HG03060 (cell line): ENCODE data around the gene CD59.
"Not testable (repeated sequence)": the region's sequence is repeated elsewhere in the genome, so short reads cannot be mapped to it uniquely, and the experiment has no call there.

Source experiments
- ATAC-seq: cut with Tn5 transposase; IDR thresholded peaks from one replicate; pipeline ENCODE4 v1.9.1; 2021; ENCODE audit warnings: low read depth, moderate number of reproducible peaks; ENCODE audit not compliant: unreplicated experiment

The CD59 gene

DNA sequence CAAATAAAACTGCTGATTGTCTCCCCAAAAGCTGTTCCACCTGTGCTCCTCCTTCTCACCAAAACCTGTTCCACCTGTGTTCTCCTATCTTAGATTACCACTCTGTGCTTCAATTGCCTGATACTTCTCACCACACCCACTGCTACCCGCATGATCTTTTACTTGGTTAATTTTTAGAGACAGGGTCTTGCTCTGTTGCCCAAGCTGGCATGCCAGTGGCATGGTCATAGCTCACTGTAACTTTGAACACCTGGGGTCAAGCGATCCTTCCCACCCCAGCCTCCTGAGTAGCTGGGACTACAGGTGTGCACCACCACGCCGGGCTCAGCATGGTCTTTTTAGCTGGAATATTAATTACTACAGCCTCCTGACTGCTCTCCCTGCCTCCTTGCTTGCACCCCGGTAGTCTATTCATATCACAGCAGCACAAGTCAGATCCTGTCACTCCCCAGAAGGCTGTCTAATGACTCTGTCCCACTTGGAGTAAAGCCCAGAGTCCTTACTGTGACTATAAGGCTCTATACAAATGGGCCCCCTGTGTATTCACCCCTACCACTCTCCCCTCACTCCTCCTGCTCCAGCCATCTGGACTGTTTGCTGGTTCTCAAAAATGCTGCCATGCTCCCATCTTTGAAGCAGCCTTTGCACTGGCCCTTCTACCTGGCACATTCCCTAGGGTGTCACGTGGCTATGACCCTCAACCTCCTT is 39.1 kb downstream of the CD59 start:
- ATAC-seq, result no peak

DNA sequence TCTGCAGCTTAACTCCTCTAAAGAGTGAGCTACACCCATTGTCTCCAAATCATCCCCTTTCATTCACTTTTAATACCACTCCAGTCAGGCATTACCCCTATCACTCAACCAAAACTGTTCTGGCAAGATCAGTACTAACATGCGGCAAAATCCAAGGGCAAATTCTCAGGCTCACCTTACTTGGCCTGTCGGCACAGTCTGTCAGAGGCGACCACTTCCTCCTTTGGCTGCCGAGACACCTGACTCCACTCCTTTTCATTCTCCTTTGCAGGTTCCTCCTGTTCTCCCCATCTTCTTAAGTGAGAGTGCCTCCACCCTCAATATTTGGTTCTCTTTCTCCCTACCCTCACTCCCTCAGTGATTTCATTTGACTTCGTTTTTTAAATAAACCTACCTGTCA is 39.8 kb downstream of the CD59 start:
- ATAC-seq, result no peak

DNA sequence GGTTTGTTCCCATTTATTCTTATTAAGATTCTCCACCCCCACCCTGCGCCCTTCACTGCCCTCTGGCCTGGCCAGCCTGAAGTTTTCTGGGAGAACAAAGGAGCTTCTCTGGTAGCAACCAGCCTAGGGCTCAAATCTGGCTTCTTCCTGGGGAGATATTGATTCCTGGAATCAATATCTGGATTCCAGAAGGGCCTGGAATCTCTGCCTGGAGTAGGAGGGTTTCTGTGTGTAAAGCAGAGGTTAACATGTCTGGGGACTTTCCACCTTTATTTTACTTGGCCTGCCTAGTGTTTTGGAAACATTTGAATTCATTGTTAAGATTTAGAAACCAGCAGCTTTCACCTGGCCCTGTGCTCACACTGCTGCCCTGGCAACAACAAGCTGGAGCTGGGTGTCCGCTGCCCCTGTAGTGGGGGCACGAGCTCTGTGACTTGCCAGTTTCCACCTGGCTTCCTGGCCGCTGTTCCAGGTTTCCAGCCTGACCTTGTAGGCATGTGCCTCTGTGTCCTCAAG is 41.1 kb downstream of the CD59 start:
- no peak for ATAC-seq

DNA sequence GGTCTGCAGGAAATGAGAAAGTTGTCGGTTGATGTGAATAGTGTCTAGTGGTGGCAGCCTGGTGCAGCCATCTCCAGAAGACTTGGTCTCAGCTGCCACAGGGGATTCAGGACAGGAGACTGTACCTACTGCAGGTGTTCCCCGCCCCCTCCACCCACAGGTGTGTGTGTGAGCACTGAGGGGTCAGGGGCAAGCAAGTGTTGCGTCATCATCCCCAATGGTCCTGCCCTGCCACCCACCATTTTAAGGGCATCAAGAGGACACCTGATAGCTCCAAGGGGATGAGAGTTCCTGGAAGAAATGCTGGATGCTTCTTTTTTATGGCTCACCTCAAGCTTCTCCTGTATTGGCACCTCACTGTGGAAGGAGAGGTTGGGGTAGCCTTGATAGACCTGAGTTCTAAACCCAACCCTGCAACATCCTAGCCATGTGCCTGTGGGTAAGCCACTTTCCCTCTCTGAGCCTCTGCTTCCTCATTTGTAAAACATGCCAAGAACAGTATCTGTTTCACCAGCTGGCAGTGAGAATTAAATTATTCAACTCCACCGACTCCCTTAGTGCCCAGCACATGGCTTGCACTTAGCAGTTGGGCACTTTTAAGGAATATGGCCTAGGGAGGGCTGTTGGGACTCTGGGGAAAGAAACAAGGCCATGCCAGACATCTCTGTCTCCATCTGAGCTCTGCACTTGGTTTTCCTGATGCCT is 41.7 kb downstream of the CD59 start:
- no peak for ATAC-seq

DNA sequence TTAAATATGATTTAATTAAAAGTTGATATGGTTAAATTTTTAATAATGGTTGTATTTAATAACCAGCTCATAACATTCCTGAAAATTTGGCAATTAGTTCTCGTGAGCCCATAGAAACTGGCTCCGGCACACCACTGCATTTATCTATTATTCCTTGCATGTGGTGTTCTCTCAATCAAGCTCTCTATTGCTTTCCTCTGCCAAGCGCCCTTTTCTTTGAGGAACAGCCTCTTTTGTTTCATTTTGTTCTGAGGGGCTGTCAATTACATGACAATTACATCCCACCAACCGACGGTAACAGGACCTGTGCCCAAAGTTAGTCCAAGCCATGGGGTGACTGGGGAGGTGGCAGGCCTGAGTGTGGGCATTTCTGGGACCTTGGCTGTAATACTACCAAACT is 43.7 kb downstream of the CD59 start:
- ATAC-seq, result no peak

DNA sequence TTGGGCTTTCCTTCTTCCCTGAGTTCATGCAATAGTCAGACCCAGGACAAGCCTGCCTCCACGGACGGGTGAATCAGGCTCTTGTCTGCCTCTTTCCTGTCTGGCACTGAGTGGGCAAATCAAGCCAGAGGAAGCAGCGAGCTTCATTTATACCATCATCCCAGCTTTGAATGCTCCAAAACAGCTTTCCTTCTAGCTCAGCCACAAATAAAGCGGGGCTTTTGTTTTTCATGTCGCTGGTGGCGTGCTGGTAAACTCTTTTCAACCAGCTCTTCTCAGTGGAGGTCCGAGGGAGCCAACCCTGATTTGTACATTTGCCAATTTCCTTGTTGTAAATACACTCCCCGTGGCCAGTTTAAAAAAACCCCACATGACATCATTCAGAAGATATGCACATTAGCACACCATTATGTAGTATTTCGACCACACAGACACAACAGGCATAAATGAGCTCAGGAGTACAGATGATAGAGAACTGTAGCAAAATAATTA is 44.2 kb downstream of the CD59 start:
- ATAC-seq, result no peak

DNA sequence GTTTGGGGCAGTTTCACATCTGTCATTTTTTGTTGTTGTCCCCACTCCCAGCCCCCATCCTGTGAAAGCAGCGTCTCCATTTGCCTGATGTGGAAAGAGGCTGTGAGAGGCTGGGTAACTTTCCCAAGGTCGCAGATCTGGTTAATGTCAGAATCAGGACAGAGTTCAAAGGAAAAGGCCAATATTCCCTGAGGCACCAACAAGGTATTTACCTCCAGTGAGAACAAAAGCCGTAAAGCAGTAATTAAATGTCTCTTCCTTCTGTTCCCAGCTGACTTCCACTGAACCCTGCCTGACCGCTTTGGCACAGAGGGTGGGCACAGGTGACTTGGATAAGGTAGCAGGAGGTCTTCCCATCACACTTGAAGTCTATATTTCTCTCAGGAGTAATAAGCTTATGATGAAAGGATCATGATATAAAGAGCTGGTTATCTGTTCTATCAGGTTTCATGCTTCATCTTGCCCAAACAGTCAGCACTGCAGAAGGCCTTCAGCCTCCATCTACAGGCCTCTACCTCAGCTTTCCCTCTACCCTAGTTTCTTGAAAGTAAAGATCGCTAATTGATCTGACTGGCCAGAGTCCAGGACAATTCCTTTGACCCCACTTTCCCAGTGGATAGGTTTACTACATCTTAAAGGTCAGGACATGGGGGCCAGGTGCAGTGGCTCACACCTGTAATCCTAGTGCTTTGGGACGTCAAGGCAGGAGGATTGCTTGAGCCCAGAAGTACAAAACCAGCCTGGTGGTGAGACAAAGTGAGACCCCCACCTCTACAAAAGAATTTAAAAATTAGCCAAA is 45.0 kb downstream of the CD59 start:
- no peak for ATAC-seq

DNA sequence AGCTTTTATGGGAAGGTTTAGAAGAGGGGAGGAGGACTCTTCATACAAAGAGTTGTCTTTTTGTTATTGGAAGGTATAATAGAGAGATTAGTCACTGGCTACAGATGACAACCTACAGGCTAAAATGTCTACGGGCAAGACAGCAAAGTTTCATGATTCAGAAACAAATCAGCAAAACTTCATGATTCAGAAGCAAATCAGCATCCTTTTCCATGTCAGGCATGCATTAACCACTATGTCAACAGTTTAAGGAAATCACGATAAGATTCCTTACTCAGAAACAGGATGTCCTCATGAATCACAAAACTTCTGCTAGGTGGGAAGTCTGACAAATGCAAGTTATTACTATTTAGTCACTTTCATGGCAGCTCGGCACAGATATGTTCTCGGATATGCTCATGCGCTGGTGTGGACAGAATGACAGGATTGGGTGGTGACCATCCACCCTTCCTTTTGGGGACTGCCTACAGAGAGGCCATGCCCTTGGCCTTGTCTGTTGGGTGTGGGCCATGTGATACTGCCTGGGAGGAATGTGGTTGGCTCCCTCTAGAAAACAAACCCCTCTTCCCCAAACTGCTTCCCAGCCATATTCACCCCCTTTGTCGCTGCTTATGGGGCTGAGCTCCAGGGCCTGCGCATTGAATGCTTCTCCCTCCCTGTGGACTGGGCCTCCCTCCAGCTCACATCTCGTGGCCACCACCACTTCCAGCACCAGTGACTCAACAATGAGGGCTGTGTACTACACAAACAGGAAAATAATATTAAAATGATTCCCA is 45.7 kb downstream of the CD59 start:
- no peak for ATAC-seq

DNA sequence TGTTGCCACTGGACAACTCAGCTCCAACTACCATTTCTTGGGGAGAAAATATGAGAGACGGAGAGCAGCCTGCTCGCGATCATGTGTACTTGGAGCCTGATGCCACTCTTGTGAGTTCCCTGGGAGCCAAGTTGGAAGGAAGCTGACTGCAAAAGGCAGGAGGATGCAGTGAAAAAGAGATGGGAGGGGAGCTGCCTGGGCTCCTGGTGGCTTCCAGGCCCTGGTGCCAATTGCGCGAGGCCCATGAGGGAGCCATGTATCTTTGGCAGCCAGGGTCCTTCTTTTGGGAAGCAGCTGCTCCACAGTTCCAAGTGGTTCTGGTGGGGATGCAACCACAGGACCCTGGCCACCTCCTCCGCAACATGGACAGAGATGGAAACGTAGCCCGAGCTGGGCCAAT is 46.7 kb downstream of the CD59 start:
- ATAC-seq, result no peak

DNA sequence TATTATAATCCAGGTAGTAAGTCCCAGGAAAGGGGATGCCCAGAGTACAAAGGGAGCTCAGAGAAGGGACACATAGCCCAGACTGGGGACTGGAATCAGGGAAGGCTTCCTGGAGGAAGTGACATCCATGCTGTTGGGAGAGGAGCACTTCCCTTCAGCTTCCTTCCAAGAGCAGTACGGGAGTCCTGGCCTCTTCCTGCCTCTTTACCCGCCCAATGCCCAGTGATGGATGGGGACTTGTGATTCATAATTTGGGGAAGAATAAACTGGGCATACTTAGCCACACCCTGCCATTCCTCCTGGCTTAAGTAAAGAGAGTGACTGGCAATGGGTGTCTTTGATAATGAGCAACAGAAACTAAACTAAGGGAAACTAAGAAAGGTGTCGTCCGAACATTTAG is 47.1 kb downstream of the CD59 start:
- ATAC-seq, result no peak

DNA sequence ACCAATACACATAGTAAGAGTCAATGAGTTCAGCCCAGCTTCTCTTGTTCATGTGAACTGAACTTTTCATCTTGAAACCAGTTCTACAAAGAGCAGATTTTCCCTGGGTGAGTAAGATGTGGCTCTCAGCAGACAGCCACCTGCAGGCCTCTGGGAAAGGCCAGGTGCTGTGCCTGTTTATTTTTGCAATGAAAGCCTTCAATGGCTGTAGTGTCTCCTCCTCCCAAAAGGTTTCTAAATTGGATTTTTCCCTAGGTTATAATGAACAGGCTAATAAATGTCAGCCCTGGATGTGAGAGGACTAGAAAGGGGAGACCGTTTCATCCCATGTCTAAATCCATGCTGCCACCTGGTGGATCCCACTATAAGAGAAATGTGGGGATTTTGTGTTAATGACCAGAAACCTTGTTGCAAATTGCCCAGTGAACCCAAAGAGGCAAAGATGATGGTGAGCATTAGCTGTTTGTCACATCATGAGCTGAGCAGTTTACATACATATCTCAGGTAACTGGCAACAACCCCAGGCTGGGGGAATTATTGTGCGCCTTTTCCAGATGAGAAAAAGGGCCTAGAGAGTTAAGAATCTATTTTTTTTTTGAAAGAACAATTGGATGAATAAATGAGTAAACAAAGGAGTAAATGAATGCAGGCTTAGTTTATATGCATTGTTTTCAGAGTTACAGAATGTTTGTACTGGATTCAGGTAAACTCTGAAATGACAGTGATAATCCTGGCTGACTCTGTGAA is 48.3 kb downstream of the CD59 start:
- ATAC-seq, result no peak

DNA sequence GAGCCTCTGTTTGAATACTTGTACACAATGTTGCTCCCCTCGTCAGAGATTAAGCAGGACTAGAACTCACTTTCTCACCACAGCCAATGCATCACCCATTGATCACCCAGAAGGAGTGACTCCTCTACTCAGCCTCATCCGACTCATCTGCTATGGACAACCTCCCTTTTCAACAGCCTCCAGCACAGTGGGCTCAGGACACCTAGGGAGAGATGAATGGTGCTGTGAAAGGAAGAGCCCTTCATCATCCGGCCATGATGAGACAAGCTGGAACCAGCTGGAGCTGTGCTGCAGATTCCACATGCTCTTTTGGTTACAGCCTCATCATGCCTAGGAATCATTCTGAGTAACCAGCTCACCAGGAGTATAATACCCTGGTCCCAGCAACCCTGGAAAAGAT is 51.1 kb downstream of the CD59 start:
- no peak for ATAC-seq

DNA sequence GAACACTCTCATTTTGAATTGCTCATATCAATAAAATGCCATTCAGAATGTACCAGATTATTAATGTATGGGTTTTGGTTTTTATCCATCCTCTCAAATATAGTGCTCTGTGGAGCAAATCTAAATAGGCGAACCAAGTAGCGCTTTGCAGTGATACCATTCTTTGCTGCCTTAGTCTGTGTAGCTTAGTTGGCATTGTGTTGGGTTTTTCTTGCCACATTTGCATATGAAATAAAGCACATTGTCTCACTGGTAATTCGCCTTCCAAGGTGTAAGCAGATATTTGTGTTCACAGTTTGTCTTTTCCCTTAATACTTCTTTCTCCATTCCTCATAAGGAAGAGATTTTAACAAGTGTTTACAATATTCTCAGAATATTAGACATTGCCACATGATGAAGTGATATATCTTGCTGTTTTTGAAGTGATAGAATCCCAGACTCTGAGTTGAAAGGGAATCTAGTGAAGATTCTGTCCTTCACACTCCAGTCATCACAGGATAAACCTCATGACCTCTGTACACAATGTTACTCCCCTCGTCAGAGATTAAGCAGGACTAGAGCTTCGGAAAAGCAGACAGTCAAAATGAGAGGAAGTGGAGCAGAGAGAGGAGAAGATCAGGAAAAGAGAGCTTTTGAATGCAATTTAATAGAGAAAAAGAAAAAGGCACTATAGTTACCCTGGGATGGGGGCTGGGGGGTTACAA is 52.1 kb downstream of the CD59 start:
- no peak for ATAC-seq

DNA sequence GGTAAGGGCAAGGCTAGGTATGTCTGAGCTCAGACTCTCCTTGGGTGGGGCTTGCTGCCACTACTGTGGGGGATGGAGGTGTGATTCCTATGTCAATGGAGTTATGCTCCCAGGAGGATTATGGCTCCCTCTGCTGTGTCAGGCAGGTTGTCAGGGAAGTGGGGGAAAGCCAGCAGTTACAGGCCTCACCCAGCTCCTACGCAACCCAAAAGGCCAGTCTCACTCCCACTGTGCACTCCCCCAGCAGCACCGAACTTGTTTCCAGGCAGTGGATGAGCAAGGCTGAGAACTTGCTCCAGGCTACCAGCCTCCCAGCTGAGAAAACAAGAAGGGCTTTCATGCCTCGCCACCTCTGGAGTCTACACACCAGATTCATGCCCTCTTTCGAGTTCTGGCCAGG is 53.8 kb downstream of the CD59 start:
- ATAC-seq, result no peak

DNA sequence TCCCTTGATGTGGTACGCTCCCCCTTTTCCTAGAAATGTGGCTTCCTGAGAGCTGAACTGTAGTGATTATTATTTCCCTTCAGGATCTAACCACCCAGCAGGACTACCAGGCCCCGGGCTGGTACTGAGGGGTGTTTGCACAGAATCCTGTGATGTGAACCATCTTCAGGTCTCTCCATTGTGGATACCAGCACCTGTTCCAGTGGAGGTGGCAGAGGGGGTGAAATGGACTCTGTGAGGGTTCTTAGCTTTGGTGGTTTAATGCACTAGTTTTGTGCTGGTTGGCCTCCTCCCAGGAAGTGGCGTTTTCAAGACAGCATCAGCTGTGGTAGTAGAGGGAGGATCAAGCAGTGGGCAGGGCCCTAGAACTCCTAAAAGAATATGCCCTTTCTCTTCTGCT is 54.2 kb downstream of the CD59 start:
- no peak for ATAC-seq

DNA sequence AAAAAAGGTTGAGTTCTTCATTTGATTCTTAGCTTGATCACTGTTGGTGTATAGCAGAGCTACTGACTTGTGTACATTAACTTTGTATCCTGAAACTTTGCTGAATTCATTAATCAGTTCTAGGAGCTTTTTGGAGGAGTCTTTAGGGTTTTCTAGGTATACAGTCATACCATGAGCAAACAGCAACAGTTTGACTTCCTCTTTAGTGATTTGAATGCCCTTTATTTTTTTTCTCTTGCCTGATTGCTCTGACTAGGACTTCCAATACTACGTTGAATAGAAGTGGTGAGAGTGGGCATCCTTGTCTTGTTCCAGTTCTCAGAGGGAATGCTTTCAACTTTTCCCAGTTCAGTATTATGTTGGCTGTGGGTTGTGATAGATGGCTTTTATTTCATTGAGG is 57.6 kb downstream of the CD59 start:
- not testable (repeated sequence) for ATAC-seq

DNA sequence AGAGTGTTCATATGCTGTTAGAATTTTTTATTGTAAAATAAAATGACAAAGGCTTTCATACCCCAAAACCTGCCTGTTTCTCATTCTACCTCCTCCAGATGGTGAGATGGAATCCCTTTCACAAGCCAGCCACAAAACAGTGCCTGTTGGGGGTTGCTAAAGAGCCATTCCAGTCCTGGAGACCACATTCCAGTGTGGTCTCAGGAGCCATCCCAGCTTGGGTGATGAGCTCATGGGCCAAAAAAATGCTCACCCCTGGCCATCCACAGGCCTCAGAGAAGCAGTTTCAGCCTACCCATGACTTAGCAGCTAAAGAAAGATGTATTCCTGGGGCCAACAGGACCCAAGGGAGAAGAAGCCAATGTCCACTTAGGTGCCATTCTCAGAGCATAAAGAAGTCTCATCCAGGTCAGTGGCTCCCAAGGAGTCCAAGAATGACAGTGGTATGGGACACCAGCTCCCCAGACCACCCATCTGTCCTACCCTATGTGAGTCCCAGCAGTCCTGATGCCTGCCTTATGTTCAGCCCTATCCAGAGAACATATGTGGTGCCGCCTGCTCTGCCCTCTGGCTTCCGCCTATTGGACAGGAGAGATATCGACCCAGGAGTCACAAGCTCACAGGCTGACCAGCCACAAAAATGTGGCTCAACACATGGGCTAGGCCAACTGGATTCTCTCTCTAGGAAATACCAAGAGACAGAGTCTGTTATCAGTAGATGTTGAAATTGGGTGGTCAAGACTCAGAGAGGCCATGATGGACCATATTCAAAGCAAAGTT is 62.0 kb downstream of the CD59 start:
- ATAC-seq, result no peak

DNA sequence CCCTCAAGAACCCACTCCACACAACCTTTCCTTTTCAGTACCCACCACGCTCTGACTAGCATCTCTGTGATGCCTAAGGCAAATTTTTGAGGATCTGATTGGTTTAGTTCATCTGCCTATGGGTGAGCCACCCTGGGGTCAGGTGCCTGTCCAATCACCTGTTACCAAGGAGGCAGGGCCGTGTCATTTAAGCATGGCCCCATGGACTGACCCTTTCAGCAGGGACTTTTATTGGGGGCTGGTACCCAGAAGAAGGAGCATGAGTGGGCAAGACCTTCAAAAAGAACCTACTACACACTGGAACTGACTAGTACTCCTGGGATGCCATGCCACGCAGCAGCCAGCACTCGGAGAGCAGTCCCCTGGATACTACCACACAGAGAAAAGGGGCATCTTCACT is 64.0 kb downstream of the CD59 start:
- ATAC-seq, result no peak
